Measurements from ENCODE around the gene BATF3. TPM values are rescaled to one million over a fixed set of nuclear protein-coding genes. Genes with fewer than 3 reads are reported as not detected.

BATF3 gene
- total and polyA plus RNA-seq, 2 donors (not counting 3 experiments of a cell fraction or from before 2014, with no cell fraction given) = 0.69 to 1.9 TPM

DNA sequence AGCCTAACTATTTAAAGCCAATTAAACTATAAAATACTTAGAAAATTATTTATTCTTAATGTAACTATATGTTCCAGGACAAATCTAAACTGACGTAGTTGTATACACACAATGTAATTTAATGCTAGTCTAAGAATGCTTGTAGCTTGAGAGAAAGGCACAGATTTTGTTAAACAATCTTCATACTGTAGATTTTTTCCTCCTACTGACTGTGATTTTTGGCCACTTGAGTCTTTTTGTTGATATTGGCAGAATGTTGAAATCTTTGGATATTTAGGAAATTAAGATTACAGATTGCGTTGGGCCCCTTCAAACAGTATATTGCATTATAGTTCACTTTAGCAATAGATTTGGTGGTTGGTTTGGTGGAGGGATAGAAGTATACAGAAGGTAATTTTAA lies 50.6 kb downstream of the BATF3 start:
- H3K27me3 ChIP-seq (ENCODE audit: control insufficient read depth in 2 of 2, insufficient read depth in 2 of 2, low read length in 2 of 2) = peaks cover 0 to 3% of the 10 kb centered on the region in 2 experiments
- no peaks in the 10 kb centered on the region for H3K9me1 ChIP-seq (replicated peaks; ENCODE audit: control insufficient read depth, extremely low read depth, insufficient read depth, low read length)
- H3K4me2 ChIP-seq (ENCODE audit: insufficient read depth, low read length) = no peak overlapping the region
- H2AFZ ChIP-seq (ENCODE audit: low read depth, low read length) = no peak overlapping the region
- no peaks in the 10 kb centered on the region for H3K79me2 ChIP-seq (ENCODE audit: control insufficient read depth, insufficient read depth, low read length)
- no peaks in the 10 kb centered on the region for H3K9me3 ChIP-seq (replicated peaks; ENCODE audit: control insufficient read depth, insufficient read depth, low read length)
- H3K27ac ChIP-seq (ENCODE audit: insufficient read depth, low read depth, low read length) = no peak overlapping the region
- H3K9ac ChIP-seq (replicated peaks; ENCODE audit: extremely low read depth, insufficient read depth, low read length) = no peak overlapping the region
- ChIA-PET CTCF (interaction anchor here (1.3 to 2.8 kb wide), 4 partner anchors 16 to 193 kb away, joined by 3 to 17 read pairs (median 6); no protein-coding TSS in a partner anchor), POLR2A (no interaction called here)
- DNase-seq (ENCODE audit: low read depth, low spot score) = no peak
- intact Hi-C loops (cut with micrococcal nuclease) (no loop called here), dilution Hi-C loops (cut with MboI; ENCODE audit: extremely low pct_ligation_motif_present, low sequenced_read_pairs) (no loop called here)
- H3K4me3 ChIP-seq (replicated peaks in 1 of 3; ENCODE audit: insufficient read depth in 1 of 3, low read depth in 1 of 3, low read length in 3 of 3) = no peak overlapping the region
- no peaks in the 10 kb centered on the region for H4K20me1 ChIP-seq (replicated peaks; ENCODE audit: control insufficient read depth, extremely low read depth, insufficient read depth, low read length)
- no peaks in the 10 kb centered on the region for H3K36me3 ChIP-seq (ENCODE audit: control insufficient read depth in 2 of 2, extremely low read depth in 1 of 2, insufficient read depth in 2 of 2, low read length in 2 of 2)
- no TSS peak for BruUV-seq (replicated peaks)
- peaks cover 10% of the 10 kb centered on the region for H3K4me1 ChIP-seq (ENCODE audit: control insufficient read depth, extremely low read depth, insufficient read depth, low read length)
- TF ChIP-seq EZH2 (IDR thresholded peaks at IDR 0.05; ENCODE audit: borderline replicate concordance, low read depth, low read length, severe bottlenecking) (no peak), GATA2 (IDR thresholded peaks at IDR 0.05; ENCODE audit: insufficient read depth, insufficient read length, low read depth, low read length) (no peak)
- TF ChIP-seq, protein P1, sequence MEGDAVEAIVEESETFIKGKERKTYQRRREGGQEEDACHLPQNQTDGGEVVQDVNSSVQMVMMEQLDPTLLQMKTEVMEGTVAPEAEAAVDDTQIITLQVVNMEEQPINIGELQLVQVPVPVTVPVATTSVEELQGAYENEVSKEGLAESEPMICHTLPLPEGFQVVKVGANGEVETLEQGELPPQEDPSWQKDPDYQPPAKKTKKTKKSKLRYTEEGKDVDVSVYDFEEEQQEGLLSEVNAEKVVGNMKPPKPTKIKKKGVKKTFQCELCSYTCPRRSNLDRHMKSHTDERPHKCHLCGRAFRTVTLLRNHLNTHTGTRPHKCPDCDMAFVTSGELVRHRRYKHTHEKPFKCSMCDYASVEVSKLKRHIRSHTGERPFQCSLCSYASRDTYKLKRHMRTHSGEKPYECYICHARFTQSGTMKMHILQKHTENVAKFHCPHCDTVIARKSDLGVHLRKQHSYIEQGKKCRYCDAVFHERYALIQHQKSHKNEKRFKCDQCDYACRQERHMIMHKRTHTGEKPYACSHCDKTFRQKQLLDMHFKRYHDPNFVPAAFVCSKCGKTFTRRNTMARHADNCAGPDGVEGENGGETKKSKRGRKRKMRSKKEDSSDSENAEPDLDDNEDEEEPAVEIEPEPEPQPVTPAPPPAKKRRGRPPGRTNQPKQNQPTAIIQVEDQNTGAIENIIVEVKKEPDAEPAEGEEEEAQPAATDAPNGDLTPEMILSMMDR (IDR thresholded peaks at IDR 0.05; ENCODE audit: extremely low read depth in 1 of 2, insufficient read depth in 1 of 2, low read depth in 1 of 2, low read length in 2 of 2) = no peak
- no peak for FAIRE-seq

DNA sequence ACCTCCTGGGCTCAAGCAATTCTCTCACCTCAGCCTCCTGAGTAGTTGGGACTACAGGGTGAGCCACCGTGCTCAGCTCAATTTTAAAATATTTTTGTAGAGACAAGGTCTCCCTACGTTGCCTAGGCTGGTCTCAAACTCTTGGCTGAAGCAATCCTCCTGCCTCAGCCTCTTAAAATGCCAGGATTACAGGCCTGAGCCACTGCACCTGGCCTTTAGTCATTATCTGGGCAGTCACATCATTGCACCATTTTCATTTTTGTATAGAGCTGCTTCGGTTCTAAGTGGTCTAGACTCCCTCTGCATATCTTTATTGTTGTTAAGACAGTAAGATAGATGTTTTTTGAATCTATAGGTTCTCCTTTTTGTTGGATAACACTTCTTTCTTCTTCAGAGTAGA lies 51.2 kb downstream of the BATF3 start:
- Histone ChIP-seq H3K9ac (replicated peaks; ENCODE audit: extremely low read depth, insufficient read depth, low read length) (no peak overlapping the region), H3K36me3 (ENCODE audit: control insufficient read depth in 2 of 2, extremely low read depth in 1 of 2, insufficient read depth in 2 of 2, low read length in 2 of 2) (no peaks in the 10 kb centered on the region), H3K9me3 (replicated peaks; ENCODE audit: control insufficient read depth, insufficient read depth, low read length) (no peaks in the 10 kb centered on the region), H4K20me1 (replicated peaks; ENCODE audit: control insufficient read depth, extremely low read depth, insufficient read depth, low read length) (no peaks in the 10 kb centered on the region), H3K9me1 (replicated peaks; ENCODE audit: control insufficient read depth, extremely low read depth, insufficient read depth, low read length) (no peaks in the 10 kb centered on the region), H3K4me1 (ENCODE audit: control insufficient read depth, extremely low read depth, insufficient read depth, low read length) (peaks cover 10% of the 10 kb centered on the region), H3K79me2 (ENCODE audit: control insufficient read depth, insufficient read depth, low read length) (no peaks in the 10 kb centered on the region), H3K27ac (ENCODE audit: insufficient read depth, low read depth, low read length) (no peak overlapping the region), H3K4me2 (ENCODE audit: insufficient read depth, low read length) (no peak overlapping the region), H3K27me3 (ENCODE audit: control insufficient read depth in 2 of 2, insufficient read depth in 2 of 2, low read length in 2 of 2) (no peaks in the 10 kb centered on the region), H3K4me3 (replicated peaks in 1 of 3; ENCODE audit: insufficient read depth in 1 of 3, low read depth in 1 of 3, low read length in 3 of 3) (no peak overlapping the region), H2AFZ (ENCODE audit: low read depth, low read length) (no peak overlapping the region)
- POLR2A ChIA-PET = interaction anchor here (1.2 kb wide), 1 partner anchor 17 kb away, joined by 3 read pairs; no protein-coding TSS in a partner anchor
- no TSS peak for BruUV-seq (replicated peaks)
- FAIRE-seq (no peak), DNase-seq (ENCODE audit: low read depth, low spot score) (no peak)
- dilution Hi-C loops (cut with MboI; ENCODE audit: extremely low pct_ligation_motif_present, low sequenced_read_pairs) = no loop called here
- intact Hi-C loops (cut with micrococcal nuclease) = no loop called here
- TF ChIP-seq GATA2 (IDR thresholded peaks at IDR 0.05; ENCODE audit: insufficient read depth, insufficient read length, low read depth, low read length) (no peak), JUN (IDR thresholded peaks at IDR 0.05; ENCODE audit: borderline replicate concordance, insufficient read depth, insufficient read length, low read depth) (no peak), POLR2A (IDR thresholded peaks at IDR 0.05; ENCODE audit: low read depth, low read length) (no peak)
- TF ChIP-seq, protein P2, sequence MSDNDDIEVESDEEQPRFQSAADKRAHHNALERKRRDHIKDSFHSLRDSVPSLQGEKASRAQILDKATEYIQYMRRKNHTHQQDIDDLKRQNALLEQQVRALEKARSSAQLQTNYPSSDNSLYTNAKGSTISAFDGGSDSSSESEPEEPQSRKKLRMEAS (IDR thresholded peaks at IDR 0.05; ENCODE audit: insufficient read depth, insufficient read length) = no peak
- CTCF ChIA-PET = interaction anchor here (1.3 to 2.8 kb wide), 3 partner anchors 17 to 171 kb away, joined by 3 to 17 read pairs (median 5); no protein-coding TSS in a partner anchor

All from endothelial cell of umbilical vein (primary cell).